GM12865 (cell line): ENCODE results near the gene NECAB3.
"Not testable (repeated sequence)": the region's sequence is repeated elsewhere in the genome, so short reads cannot be mapped to it uniquely, and the experiment has no call there.

ENCODE experiments used
- DNase-seq: peaks from one replicate; pipeline ENCODE4 v3.0.0; 2010; ENCODE audit warnings: low read depth
- H3K4me3 ChIP-seq: 2 replicates; pipeline ENCODE4 v1.5.1; 2011; ENCODE audit warnings: mild to moderate bottlenecking, low read depth, low read length, control low read depth
- CTCF ChIP-seq: IDR thresholded peaks from 2 replicates; pipeline ENCODE4 v1.5.1; 2011; ENCODE audit warnings: low read length, control low read depth, low read depth, inconsistent platforms; ENCODE audit not compliant: insufficient read depth; ENCODE audit errors: missing control alignments

NECAB3 gene

GRCh38 chr20:33703498-33704137, 29.4 kb upstream of the NECAB3 start:
- H3K4me3 ChIP-seq = no peak overlapping the region
- no peak for TF ChIP-seq CTCF

GRCh38 chr20:33702861-33703260, 28.6 kb upstream of the NECAB3 start:
- TF ChIP-seq CTCF = no peak
- no peak overlapping the region for H3K4me3 ChIP-seq

More at GRCh38 chr20:33703498-33704137, 29.4 kb upstream of the NECAB3 start:
- no peak for DNase-seq

GRCh38 chr20:33701629-33702450, 27.6 kb upstream of the NECAB3 start:
- no peak for TF ChIP-seq CTCF
- no peak for DNase-seq
- no peak overlapping the region for H3K4me3 ChIP-seq

More at GRCh38 chr20:33702861-33703260, 28.6 kb upstream of the NECAB3 start:
- DNase-seq = no peak

GRCh38 chr20:33700696-33701441, 26.6 kb upstream of the NECAB3 start:
- H3K4me3 ChIP-seq, DNase-seq: not testable (repeated sequence)

- not testable (repeated sequence) for DNase-seq, H3K4me3 ChIP-seq
Observed at GRCh38 chr20:33698966-33699365, 24.7 kb upstream of the NECAB3 start.

- DNase-seq = no peak
- TF ChIP-seq CTCF = no peak
- no peak overlapping the region for H3K4me3 ChIP-seq
Observed at GRCh38 chr20:33697129-33697528, 22.9 kb upstream of the NECAB3 start.

GRCh38 chr20:33696448-33696847, 22.2 kb upstream of the NECAB3 start:
- H3K4me3 ChIP-seq = no peak overlapping the region
- DNase-seq = no peak
- no peak for TF ChIP-seq CTCF

- TF ChIP-seq CTCF = no peak
- no peak for DNase-seq
- H3K4me3 ChIP-seq = no peak overlapping the region
Observed at GRCh38 chr20:33694639-33695012, 20.4 kb upstream of the NECAB3 start.
